IMR-90 (cell line): Measurements from ENCODE around the gene CYP4A11. TPM values are rescaled to one million over a fixed set of nuclear protein-coding genes. Genes with fewer than 3 reads are reported as not detected.
A peak's percentile ranks its signal among the peaks of the same experiment; 100 is the strongest.

Experiments used
- ATAC-seq: fragments of 200-7000 bp; cut with Tn5 transposase; 2 replicates; pipeline ENCODE4 v1.9.1; 2020; ENCODE audit warnings: low read depth, mild to moderate bottlenecking, moderate library complexity
- BruUV-seq: library from RNA; stranded (reverse); fragments of 400-500 nt; replicated peaks from 2 replicates; lab custom pipeline; 2021; lab: Mats Ljungman, UMichigan
- CTCF ChIA-PET: fragments of 300-600 bp; formaldehyde crosslinking; extraction: SDS; loops from one replicate; lab custom pipeline; 2021; ENCODE audit warnings: antibody characterized with exemption; lab: Yijun Ruan, JAX
- POLR2A ChIA-PET: fragments of 300-600 bp; sonication (Branson Sonifier 250); formaldehyde crosslinking; loops from one replicate; lab custom pipeline; 2022; ENCODE audit warnings: antibody characterized with exemption; ENCODE audit not compliant: unreplicated experiment; lab: Charles Lee
- DNase-seq: peaks from one replicate; pipeline ENCODE4 v3.0.0; 2013
- H2AFZ ChIP-seq: replicated peaks from 2 replicates; pipeline ENCODE3; 2013; ENCODE audit warnings: low read length, mild to moderate bottlenecking; ENCODE audit not compliant: poor library complexity
- H2AK5ac ChIP-seq: 2 replicates; pipeline ENCODE4 v1.6.1; 2013; ENCODE audit warnings: low read depth, low read length, inconsistent platforms
- H2AK9ac ChIP-seq: replicated peaks from 2 replicates; pipeline ENCODE3; 2013; ENCODE audit warnings: mild to moderate bottlenecking, low read depth, low read length, moderate library complexity; ENCODE audit not compliant: poor library complexity
- H2BK120ac ChIP-seq: 2 replicates; pipeline ENCODE4 v1.6.1; 2013; ENCODE audit warnings: low read depth, low read length, inconsistent platforms
- H2BK15ac ChIP-seq: 3 replicates; pipeline ENCODE4 v1.6.1; 2013; ENCODE audit warnings: low read depth, low read length, inconsistent platforms
- H2BK20ac ChIP-seq: 2 replicates; pipeline ENCODE4 v1.6.1; 2013; ENCODE audit warnings: low read depth, mild to moderate bottlenecking, inconsistent platforms, low read length, moderate library complexity
- H2BK5ac ChIP-seq: 2 replicates; pipeline ENCODE4 v1.6.1; 2013; ENCODE audit warnings: mild to moderate bottlenecking, low read depth, low read length, inconsistent platforms; ENCODE audit not compliant: poor library complexity, severe bottlenecking
- H3K14ac ChIP-seq: replicated peaks from 2 replicates; pipeline ENCODE4 v1.6.1; 2013; ENCODE audit warnings: low read depth, low read length, inconsistent platforms
- H3K18ac ChIP-seq: 2 replicates; pipeline ENCODE4 v1.6.1; 2013; ENCODE audit warnings: low read depth, low read length, control low read depth
- H3K23ac ChIP-seq: 2 replicates; pipeline ENCODE4 v1.6.1; 2013; ENCODE audit warnings: low read depth, low read length, inconsistent platforms
- H3K27ac ChIP-seq: 2 replicates; pipeline ENCODE4 v1.5.1; 2013; ENCODE audit warnings: mild to moderate bottlenecking, control low read depth, low read length; ENCODE audit not compliant: insufficient read depth
- H3K27me3 ChIP-seq: 2 replicates; pipeline ENCODE4 v1.6.1; 2013; ENCODE audit warnings: low read length; ENCODE audit not compliant: control insufficient read depth, insufficient read depth
- H3K36me3 ChIP-seq: 2 replicates; pipeline ENCODE4 v1.6.1; 2013; ENCODE audit warnings: low read length, mixed read lengths; ENCODE audit not compliant: control insufficient read depth, insufficient read depth
- H3K4ac ChIP-seq: 2 replicates; pipeline ENCODE4 v1.6.1; 2013; ENCODE audit warnings: low read depth, low read length, inconsistent platforms
- H3K4me1 ChIP-seq: 2 replicates; pipeline ENCODE4 v1.6.1; 2013; ENCODE audit warnings: low read length, mixed read lengths; ENCODE audit not compliant: control insufficient read depth, insufficient read depth
- H3K4me2 ChIP-seq: 2 replicates; pipeline ENCODE4 v1.6.1; 2013; ENCODE audit warnings: low read depth, mild to moderate bottlenecking, control low read depth, low read length, moderate library complexity
- H3K4me3 ChIP-seq: 2 replicates; pipeline ENCODE4 v1.5.1; 2013; ENCODE audit warnings: low read depth, mild to moderate bottlenecking, control low read depth, low read length, moderate library complexity; ENCODE audit not compliant: insufficient read depth
- H3K56ac ChIP-seq: 2 replicates; pipeline ENCODE4 v1.6.1; 2013; ENCODE audit warnings: low read length, inconsistent platforms; ENCODE audit not compliant: insufficient read depth; ENCODE audit errors: extremely low read depth
- H3K79me1 ChIP-seq, 2 experiments: 2 replicates each; pipeline ENCODE4 v1.6.1; 2013; ENCODE audit warnings: low read length in 2 of 2, inconsistent platforms in 1 of 2, low read depth in 1 of 2
- H3K9ac ChIP-seq: 2 replicates; pipeline ENCODE4 v1.6.1; 2013; ENCODE audit warnings: low read depth, low read length, control low read depth
- H3K9me1 ChIP-seq: 2 replicates; pipeline ENCODE4 v1.6.1; 2013; ENCODE audit warnings: low read length, inconsistent platforms; ENCODE audit not compliant: insufficient read depth
- H3K9me3 ChIP-seq: 2 replicates; pipeline ENCODE4 v1.6.1; 2013; ENCODE audit warnings: low read length; ENCODE audit not compliant: control insufficient read depth, insufficient read depth
- H4K20me1 ChIP-seq: 2 replicates; pipeline ENCODE4 v1.6.1; 2013; ENCODE audit warnings: low read length, inconsistent platforms; ENCODE audit not compliant: insufficient read depth
- H4K5ac ChIP-seq: 2 replicates; pipeline ENCODE4 v1.6.1; 2013; ENCODE audit warnings: mild to moderate bottlenecking, low read depth, low read length, control low read depth
- H4K8ac ChIP-seq, 2 experiments: 2 replicates each; pipeline ENCODE4 v1.6.1; 2013; ENCODE audit warnings: low read depth in 2 of 2, low read length in 2 of 2, control low read depth in 1 of 2, inconsistent platforms in 1 of 2
- H4K91ac ChIP-seq: 2 replicates; pipeline ENCODE4 v1.6.1; 2013; ENCODE audit warnings: low read depth, low read length, inconsistent platforms; ENCODE audit not compliant: insufficient read depth
- MAZ ChIP-seq: IDR thresholded peaks from 2 replicates; pipeline ENCODE4 v1.6.1; 2012; ENCODE audit warnings: low read depth, mild to moderate bottlenecking, low read length, improper control_type of control experiment, moderate library complexity, borderline replicate concordance
- WGBS, 2 experiments: methylation state at CpG; one replicate each; pipeline versions ENCODE4 v1.1.5 to v1.1.7; 2013; ENCODE audit warnings: missing lambda C conversion rate in 2 of 2; ENCODE audit not compliant: insufficient read length in 1 of 2; ENCODE audit errors: extremely low coverage in 2 of 2; 5-methylcytosine and 5-hydroxymethylcytosine counted together
- dilution Hi-C: fragments of 300-500 bp; cut with HindIII; formaldehyde crosslinking; loops from one replicate; pipeline ENCODE4 v1.14.3; 2018; ENCODE audit warnings: low sequenced_read_pairs; ENCODE audit not compliant: unreplicated experiment
- in situ Hi-C: fragments of 300-500 bp; cut with MboI; formaldehyde crosslinking; loops from 3 replicates; pipeline ENCODE4 v1.14.3; 2019; ENCODE audit warnings: low sequenced_read_pairs, inconsistent platforms, mixed read lengths
- intact Hi-C: fragments of 100-400 bp; cut with micrococcal nuclease; formaldehyde crosslinking; loops from 2 replicates; pipeline ENCODE4 v1.10.0; 2022
- polyA plus RNA-seq, 3 experiments: library from polyadenylated mRNA; depleted of rRNA; stranded (reverse); fragments of >200 nt; gene quantifications; 2 replicates each; pipeline ENCODE4 v1.2.3, GENCODE V29; 2012; ENCODE audit warnings: low replicate concordance in 1 of 3
- total RNA-seq: library from RNA; depleted of rRNA; stranded (reverse); fragments of >200 nt; gene quantifications from 2 replicates; pipeline ENCODE4 v1.2.3, GENCODE V29; 2012
- TF ChIP-seq, protein P1 (sequence below): fragments of 150-350 bp; IDR thresholded peaks from 2 replicates; pipeline ENCODE4 v1.6.1; 2016; ENCODE audit warnings: low read depth, mild to moderate bottlenecking, low read length, moderate library complexity, borderline replicate concordance

Gene CYP4A11
- total and polyA plus RNA-seq, 2 of the 4 experiments (the other 2 are of a cell fraction): not detected

DNA sequence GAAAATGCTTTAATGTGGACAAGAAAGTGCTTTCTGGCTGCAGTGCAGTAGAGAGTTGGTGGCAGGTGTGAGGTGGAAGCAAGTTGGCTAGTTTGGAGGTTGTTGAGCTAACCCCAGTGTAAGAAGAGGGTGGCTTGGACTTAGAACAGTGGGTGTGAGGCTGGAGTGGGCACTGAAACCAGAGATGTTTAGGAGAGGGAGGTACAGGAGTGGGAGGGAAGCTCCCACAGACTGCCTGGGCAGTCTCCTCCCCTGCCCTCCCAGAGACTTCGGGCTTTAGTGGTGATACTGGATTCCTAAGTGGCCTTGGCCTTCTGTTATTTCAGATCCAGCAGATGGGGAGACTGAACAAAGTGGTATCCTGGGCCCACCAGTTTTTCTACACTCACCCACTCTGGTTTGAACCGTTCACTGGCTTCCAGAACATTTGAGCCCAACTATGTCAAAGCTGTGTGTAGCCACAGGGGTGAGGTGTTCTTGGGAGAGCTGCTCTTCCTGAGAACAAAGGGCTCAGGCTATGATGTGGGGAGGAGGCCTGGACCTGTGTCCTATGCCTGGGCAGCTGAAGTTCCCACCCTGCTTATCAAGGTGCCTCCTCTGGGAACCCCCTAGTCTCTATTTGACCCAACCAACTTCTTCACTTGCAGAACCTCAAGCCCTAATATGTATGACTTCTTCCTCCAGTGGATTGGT is 19.9 kb upstream of the CYP4A11 start:
- no peak for DNase-seq
- WGBS, 2 experiments: no CpG with 5 or more reads among the region's 2 CpGs
- Histone ChIP-seq H3K18ac (no peak overlapping the region), H2BK20ac (no peak overlapping the region), H4K91ac (no peak overlapping the region), H3K4me3 (no peak overlapping the region), H3K9me1 (no peaks in the 10 kb centered on the region), H2AK9ac (peak overlapping the region; percentile 55), H2AFZ (no peak overlapping the region), H2AK5ac (no peak overlapping the region), H3K9ac (no peak overlapping the region), H3K4me2 (no peak overlapping the region), H4K5ac (no peak overlapping the region), H2BK15ac (no peak overlapping the region), H2BK5ac (no peak overlapping the region), H3K36me3 (no peaks in the 10 kb centered on the region), H3K4me1 (no peaks in the 10 kb centered on the region), H4K20me1 (no peaks in the 10 kb centered on the region), H3K79me1 (no peaks in the 10 kb centered on the region), H2BK120ac (no peak overlapping the region), H3K14ac (no peak overlapping the region), H3K23ac (no peak overlapping the region), H3K27me3 (no peaks in the 10 kb centered on the region), H3K9me3 (peaks cover 10% of the 10 kb centered on the region), H3K56ac (no peak overlapping the region), H3K27ac (no peak overlapping the region), H3K4ac (no peak overlapping the region), H4K8ac (no peak overlapping the region)
- ChIA-PET CTCF (no interaction called here), POLR2A (no interaction called here)
- dilution Hi-C loops (no loop called here), in situ Hi-C loops (no loop called here), intact Hi-C loops (no loop called here)
- no peak for ATAC-seq
- TF ChIP-seq, protein P1, sequence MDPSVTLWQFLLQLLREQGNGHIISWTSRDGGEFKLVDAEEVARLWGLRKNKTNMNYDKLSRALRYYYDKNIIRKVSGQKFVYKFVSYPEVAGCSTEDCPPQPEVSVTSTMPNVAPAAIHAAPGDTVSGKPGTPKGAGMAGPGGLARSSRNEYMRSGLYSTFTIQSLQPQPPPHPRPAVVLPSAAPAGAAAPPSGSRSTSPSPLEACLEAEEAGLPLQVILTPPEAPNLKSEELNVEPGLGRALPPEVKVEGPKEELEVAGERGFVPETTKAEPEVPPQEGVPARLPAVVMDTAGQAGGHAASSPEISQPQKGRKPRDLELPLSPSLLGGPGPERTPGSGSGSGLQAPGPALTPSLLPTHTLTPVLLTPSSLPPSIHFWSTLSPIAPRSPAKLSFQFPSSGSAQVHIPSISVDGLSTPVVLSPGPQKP: no peak
- no peak for TF ChIP-seq MAZ
- BruUV-seq: no TSS peak
